Caki2 (cell line): ENCODE measurements around the gene BTC. TPM values are rescaled to one million over a fixed set of nuclear protein-coding genes. Genes with fewer than 3 reads are reported as not detected.

Source experiments
- total RNA-seq: library from RNA; depleted of rRNA; stranded (reverse); fragments of >200 nt; shearing (Covaris generic); gene quantifications from 2 replicates; pipeline ENCODE4 v1.2.3, GENCODE V29; 2014; ENCODE audit warnings: low replicate concordance; rRNA removed

Gene BTC
- total RNA-seq, 1 experiment from 2014 or later = 4.5 TPM

Other genes with a start within 250 kb of the BTC start
- 0.10 and 1.4 TPM in 2 replicates for gene PARM1, start 138.6 kb upstream of the BTC start, total RNA-seq